Suprapubic skin (tissue), 4 donors: ENCODE measurements around the gene HSBP1.

ENCODE experiments used
- CTCF ChIP-seq, 2 donors: fragments of 200-600 bp in 1 of 2; fragments of 450-650 bp in 1 of 2; sonication (generic) in 1 of 2; IDR thresholded peaks; one replicate each; pipeline ENCODE4 v1.5.1; 2016 to 2019; ENCODE audit warnings: antibody characterized with exemption in 2 of 2, mild to moderate bottlenecking in 1 of 2, moderate library complexity in 1 of 2
- EP300 ChIP-seq: sonication (generic); formaldehyde crosslinking; IDR thresholded peaks from one replicate; pipeline ENCODE4 v1.6.1; 2017; ENCODE audit warnings: antibody characterized with exemption
- POLR2A ChIP-seq, 2 donors: fragments of 450-650 bp; IDR thresholded peaks; one replicate each; pipeline ENCODE4 v1.6.1; 2017; ENCODE audit warnings: antibody characterized with exemption in 2 of 2, mild to moderate bottlenecking in 2 of 2, moderate library complexity in 2 of 2
- POLR2AphosphoS5 ChIP-seq, 3 donors: sonication (generic); formaldehyde crosslinking; IDR thresholded peaks; one replicate each; pipeline ENCODE4 v1.6.1; 2017; ENCODE audit warnings: antibody characterized with exemption in 3 of 3

GRCh38 chr16:83856792-83857191 lies 49.0 kb downstream of the HSBP1 start:
- TF ChIP-seq POLR2A (IDR thresholded peaks at IDR 0.05), result no peak
- no peak for TF ChIP-seq CTCF (IDR thresholded peaks at IDR 0.05)
- TF ChIP-seq POLR2AphosphoS5 (IDR thresholded peaks at IDR 0.05), result no peak
- no peak for TF ChIP-seq EP300
